GM15510 (cell line): ENCODE results near the gene OR10A6.

Source experiments
- POLR2A ChIP-seq: IDR thresholded peaks from 3 replicates; pipeline ENCODE4 v1.6.1; 2011; ENCODE audit warnings: borderline replicate concordance; ENCODE audit not compliant: insufficient read length; ENCODE audit errors: extremely low read depth

OR10A6 gene

GRCh38 chr11:7900686-7901085 lies 30.4 kb downstream of the OR10A6 start:
- TF ChIP-seq POLR2A: no peak

GRCh38 chr11:7899418-7899817 lies 31.6 kb downstream of the OR10A6 start:
- no peak for TF ChIP-seq POLR2A

GRCh38 chr11:7898666-7899283 lies 32.3 kb downstream of the OR10A6 start:
- TF ChIP-seq POLR2A: no peak

GRCh38 chr11:7896009-7896785 lies 34.9 kb downstream of the OR10A6 start:
- no peak for TF ChIP-seq POLR2A

- TF ChIP-seq POLR2A: no peak
These were observed 36.8 kb downstream of the OR10A6 start for GRCh38 chr11:7894251-7894650.

GRCh38 chr11:7893796-7894195 lies 37.3 kb downstream of the OR10A6 start:
- no peak for TF ChIP-seq POLR2A

GRCh38 chr11:7892840-7893254 lies 38.2 kb downstream of the OR10A6 start:
- no peak for TF ChIP-seq POLR2A

GRCh38 chr11:7892059-7892699 lies 38.9 kb downstream of the OR10A6 start:
- TF ChIP-seq POLR2A: no peak

- TF ChIP-seq POLR2A: no peak
These were observed 40.5 kb downstream of the OR10A6 start for GRCh38 chr11:7890417-7891172.

GRCh38 chr11:7889985-7890384 lies 41.1 kb downstream of the OR10A6 start:
- no peak for TF ChIP-seq POLR2A

GRCh38 chr11:7882860-7883259 lies 48.2 kb downstream of the OR10A6 start:
- no peak for TF ChIP-seq POLR2A
